Spleen (tissue), 11 donors: ENCODE measurements around the gene ERBB4. TPM values are rescaled to one million over a fixed set of nuclear protein-coding genes. Genes with fewer than 3 reads are reported as not detected.

ENCODE experiments used
- DNase-seq: peaks from one replicate; pipeline ENCODE4 v3.0.0-alpha.2; 2020
- H3K27ac ChIP-seq, 8 donors: fragments of 200-600 bp; sonication (generic) in 7 of 8; 1 replicate in 4 of 8; 2 replicates in 4 of 8; pipeline versions ENCODE4 v1.5.0 to v1.8.0; 2016 to 2021; ENCODE audit warnings: inconsistent platforms in 4 of 8, mild to moderate bottlenecking in 4 of 8, moderate library complexity in 1 of 8
- H3K27me3 ChIP-seq, 7 donors: fragments of 200-600 bp; sonication (generic) in 6 of 7; replicated peaks in 1 of 7; 1 replicate in 4 of 7; 2 replicates in 3 of 7; pipeline versions ENCODE4 v1.5.0 to v1.8.0; 2016 to 2021; ENCODE audit warnings: inconsistent platforms in 3 of 7, mild to moderate bottlenecking in 1 of 7
- H3K36me3 ChIP-seq, 6 donors: fragments of 200-600 bp; sonication (generic) in 5 of 6; 1 replicate in 4 of 6; 2 replicates in 2 of 6; pipeline versions ENCODE4 v1.5.0 to v1.8.0; 2016 to 2021; ENCODE audit warnings: inconsistent platforms in 2 of 6
- H3K4me1 ChIP-seq, 6 donors: fragments of 200-600 bp; sonication (generic) in 5 of 6; 1 replicate in 3 of 6; 2 replicates in 3 of 6; pipeline versions ENCODE4 v1.5.0 to v1.8.0; 2016 to 2021; ENCODE audit warnings: inconsistent platforms in 3 of 6
- H3K4me3 ChIP-seq, 8 donors: fragments of 200-600 bp; sonication (generic) in 7 of 8; 1 replicate in 4 of 8; 2 replicates in 4 of 8; pipeline versions ENCODE4 v1.5.0 to v1.8.0; 2016 to 2021; ENCODE audit warnings: inconsistent platforms in 4 of 8, mild to moderate bottlenecking in 4 of 8, moderate library complexity in 2 of 8
- H3K9me3 ChIP-seq, 8 donors: fragments of 200-600 bp; sonication (generic) in 7 of 8; 1 replicate in 4 of 8; 2 replicates in 4 of 8; pipeline versions ENCODE4 v1.5.0 to v1.8.0; 2016 to 2021; ENCODE audit warnings: inconsistent platforms in 4 of 8
- CTCF ChIP-seq, 11 experiments: fragments of 200-600 bp in 7 of 11; fragments of 450-650 bp in 4 of 11; sonication (generic) in 4 of 11; IDR thresholded peaks in 8 of 11; conservative IDR thresholded peaks in 3 of 11; 1 replicate in 7 of 11; 2 replicates in 4 of 11; pipeline versions ENCODE4 v1.4.0 to v1.8.0; 2016 to 2021; ENCODE audit warnings: antibody characterized with exemption in 11 of 11, inconsistent platforms in 4 of 11, mild to moderate bottlenecking in 1 of 11
- POLR2A ChIP-seq, 3 donors: fragments of 450-650 bp; IDR thresholded peaks; one replicate each; pipeline ENCODE4 v1.5.1; 2017; ENCODE audit warnings: antibody characterized with exemption in 3 of 3, mild to moderate bottlenecking in 1 of 3
- POLR2AphosphoS5 ChIP-seq, 3 donors: sonication (generic); formaldehyde crosslinking; IDR thresholded peaks; one replicate each; pipeline ENCODE4 v1.5.1; 2017; ENCODE audit warnings: antibody characterized with exemption in 3 of 3
- WGBS, 5 donors: extraction: QIAGEN DNeasy Blood & Tissue Kit in 3 of 5; methylation state at CpG; one replicate each; pipeline versions ENCODE4 v1.1.5 to v1.1.7; 2013 to 2018; 5-methylcytosine and 5-hydroxymethylcytosine counted together
- intact Hi-C: fragments of 100-400 bp; cut with DNase I; formaldehyde crosslinking; loops from one replicate; pipeline ENCODE4 v1.15.0; 2023; ENCODE audit warnings: low total_unique reads
- polyA plus RNA-seq, 3 donors: library from polyadenylated mRNA; stranded (reverse); fragments of 200-250 nt; gene quantifications; one replicate each; pipeline ENCODE4 v1.2.1, GENCODE V29; 2013
- total RNA-seq, 7 donors: library from RNA; depleted of rRNA in 3 of 7; stranded (reverse); fragments of >200 nt in 3 of 7; fragmentation: NEBNext Ultra II Directional in 4 of 7; extraction: Animal tissue kit (Norgen Biotek cat#: 25700) in 4 of 7; gene quantifications; one replicate each; pipeline versions ENCODE4 v1.1.0 to v1.2.1, GENCODE V29; 2016 to 2021
- donor health status: healthy with polysubstance abuse.
- donor health status: DM: no; HTN: no; CAD: no; lungs with moderate emphysema.
- donor health status: DM: no; HTN: no; CAD: no.
- donor health status: Bipolar disorder and iron deficiency.
- donor health status: healthy.
- donor health status: DM: no; HTN: no; CAD: no.
- donor health status: DM: yes; HTN: yes; CAD: no.

The ERBB4 gene
- total and polyA plus RNA-seq, 10 donors, result under 0.01 to 1.4 (median 0.35) TPM

GRCh38 chr2:211405036-211405435 is 1133.6 kb downstream of the ERBB4 start:
- Histone ChIP-seq H3K27me3 (no peaks in the 10 kb centered on the region), H3K9me3 (no peaks in the 10 kb centered on the region), H3K36me3 (no peaks in the 10 kb centered on the region), H3K4me1 (no peaks in the 10 kb centered on the region), H3K4me3 (no peak overlapping the region), H3K27ac (no peak overlapping the region)
- no peak for TF ChIP-seq CTCF (IDR thresholded peaks at IDR 0.05 in 8 of 11, conservative IDR thresholded peaks at IDR 0.05 in 3 of 11)
- no peak for TF ChIP-seq POLR2AphosphoS5 (IDR thresholded peaks at IDR 0.05)
- no peak for TF ChIP-seq POLR2A (IDR thresholded peaks at IDR 0.05)
- 76 to 89% (median 86%) methylated on average over 4 of the region's 4 CpGs for WGBS, 5 donors
- DNase-seq, result no peak
- intact Hi-C loops, result no loop called here

- H3K27ac ChIP-seq, result no peak overlapping the region
- H3K9me3 ChIP-seq, result no peaks in the 10 kb centered on the region
- no peak for DNase-seq
- no peaks in the 10 kb centered on the region for H3K27me3 ChIP-seq
- TF ChIP-seq CTCF (IDR thresholded peaks at IDR 0.05 in 8 of 11, conservative IDR thresholded peaks at IDR 0.05 in 3 of 11) (no peak), POLR2A (IDR thresholded peaks at IDR 0.05) (no peak), POLR2AphosphoS5 (IDR thresholded peaks at IDR 0.05) (no peak)
- no peaks in the 10 kb centered on the region for H3K36me3 ChIP-seq
- H3K4me3 ChIP-seq, result no peak overlapping the region
- WGBS, 5 donors, result 64 to 75% (median 67%) methylated on average over 4 of the region's 4 CpGs
- no peaks in the 10 kb centered on the region for H3K4me1 ChIP-seq
- intact Hi-C loops, result no loop called here
These were observed 1134.5 kb downstream of the ERBB4 start for GRCh38 chr2:211404098-211404497.

- Histone ChIP-seq H3K27me3 (no peaks in the 10 kb centered on the region), H3K9me3 (no peaks in the 10 kb centered on the region), H3K4me1 (no peaks in the 10 kb centered on the region), H3K36me3 (no peaks in the 10 kb centered on the region), H3K4me3 (no peak overlapping the region), H3K27ac (no peak overlapping the region)
- 75 to 90% (median 86%) methylated on average over 2 of the region's 2 CpGs for WGBS, 5 donors
- intact Hi-C loops, result no loop called here
- DNase-seq, result no peak
- TF ChIP-seq CTCF (IDR thresholded peaks at IDR 0.05 in 8 of 11, conservative IDR thresholded peaks at IDR 0.05 in 3 of 11) (no peak), POLR2AphosphoS5 (IDR thresholded peaks at IDR 0.05) (no peak), POLR2A (IDR thresholded peaks at IDR 0.05) (no peak)
These were observed 1137.3 kb downstream of the ERBB4 start for GRCh38 chr2:211401328-211401727.

- no peaks in the 10 kb centered on the region for H3K36me3 ChIP-seq
- DNase-seq, result no peak
- H3K27ac ChIP-seq, result no peak overlapping the region
- no peaks in the 10 kb centered on the region for H3K4me1 ChIP-seq
- TF ChIP-seq POLR2AphosphoS5 (IDR thresholded peaks at IDR 0.05) (no peak), CTCF (IDR thresholded peaks at IDR 0.05 in 8 of 11, conservative IDR thresholded peaks at IDR 0.05 in 3 of 11) (no peak), POLR2A (IDR thresholded peaks at IDR 0.05) (no peak)
- H3K27me3 ChIP-seq, result no peaks in the 10 kb centered on the region
- WGBS, 5 donors, result 62 to 77% (median 68%) methylated on average over 2 of the region's 2 CpGs
- H3K9me3 ChIP-seq, result no peaks in the 10 kb centered on the region
- no peak overlapping the region for H3K4me3 ChIP-seq
- intact Hi-C loops, result no loop called here
These were observed 1140.8 kb downstream of the ERBB4 start for GRCh38 chr2:211397764-211398163.
